ELR (cell line): ENCODE measurements around the gene UPK3BL2.
"Not testable (repeated sequence)": the region's sequence is repeated elsewhere in the genome, so short reads cannot be mapped to it uniquely, and the experiment has no call there.

Experiments used
- DNase-seq: peaks from one replicate; pipeline ENCODE4 v3.0.0-alpha.2; 2015; ENCODE audit warnings: low read depth

UPK3BL2 gene, protein sequence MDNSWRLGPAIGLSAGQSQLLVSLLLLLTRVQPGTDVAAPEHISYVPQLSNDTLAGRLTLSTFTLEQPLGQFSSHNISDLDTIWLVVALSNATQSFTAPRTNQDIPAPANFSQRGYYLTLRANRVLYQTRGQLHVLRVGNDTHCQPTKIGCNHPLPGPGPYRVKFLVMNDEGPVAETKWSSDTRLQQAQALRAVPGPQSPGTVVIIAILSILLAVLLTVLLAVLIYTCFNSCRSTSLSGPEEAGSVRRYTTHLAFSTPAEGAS

GRCh38 chr7:102543596-102543995, at the start of gene UPK3BL2:
TSS of gene UPK3BL2 (minus strand) at chr7:102543696. CDS start at chr7:102543636, 60 bp downstream.
- not testable (repeated sequence) for DNase-seq

GRCh38 chr7:102592477-102593019, 49.1 kb upstream of the UPK3BL2 start:
- DNase-seq = not testable (repeated sequence)

GRCh38 chr7:102589857-102590256, 46.4 kb upstream of the UPK3BL2 start:
- DNase-seq = not testable (repeated sequence)

- not testable (repeated sequence) for DNase-seq
Measured at GRCh38 chr7:102583495-102583894, 40.0 kb upstream of the UPK3BL2 start.

DNA sequence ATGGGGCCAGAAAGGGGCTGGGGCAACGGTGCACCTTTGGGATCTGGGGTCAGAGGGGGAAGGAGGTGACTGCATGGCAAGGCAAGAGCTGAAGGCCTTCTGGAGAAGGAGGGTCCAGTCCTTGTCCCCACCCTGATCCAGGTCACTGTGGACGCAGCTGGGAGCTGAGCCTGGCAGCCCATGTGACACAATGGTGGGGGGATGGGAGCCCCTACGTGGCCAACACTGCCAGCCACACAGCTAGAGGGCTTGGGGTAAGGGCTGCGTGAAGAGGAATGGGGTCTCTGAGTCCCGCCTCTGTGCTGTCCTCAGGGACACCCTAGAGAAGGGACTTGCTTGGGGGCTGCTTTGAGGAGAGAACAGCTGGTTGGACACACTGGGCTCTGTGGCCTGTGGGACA, 38.2 kb upstream of the UPK3BL2 start:
- not testable (repeated sequence) for DNase-seq

DNA sequence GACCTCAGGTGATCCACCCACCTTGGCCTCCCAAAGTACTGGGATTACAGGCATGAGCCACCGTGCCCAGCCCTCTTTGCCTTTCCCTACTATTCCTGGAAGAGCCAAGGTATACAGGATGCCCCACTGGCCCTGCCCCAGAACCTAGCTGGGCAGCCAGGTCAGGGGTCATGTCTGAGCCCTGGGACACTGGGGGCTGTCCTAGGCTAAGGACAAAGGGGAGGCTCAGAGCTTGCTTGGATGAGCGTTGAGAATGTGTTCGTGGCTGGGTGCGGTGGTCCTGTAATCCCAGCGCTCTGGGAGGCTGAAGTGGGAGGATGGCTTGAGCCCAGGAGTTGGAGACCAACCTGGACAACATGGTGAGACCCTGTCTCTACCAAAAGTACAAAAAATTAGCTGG, 35.0 kb upstream of the UPK3BL2 start:
- DNase-seq = not testable (repeated sequence)

- not testable (repeated sequence) for DNase-seq
Measured at GRCh38 chr7:102577315-102578240, 34.1 kb upstream of the UPK3BL2 start.

GRCh38 chr7:102576363-102576762, 32.9 kb upstream of the UPK3BL2 start:
- not testable (repeated sequence) for DNase-seq

GRCh38 chr7:102574607-102575006, 31.1 kb upstream of the UPK3BL2 start:
- DNase-seq = not testable (repeated sequence)

- peak; percentile 99 for DNase-seq
Measured at GRCh38 chr7:102572261-102573239, 29.1 kb upstream of the UPK3BL2 start, which contains the start of gene POLR2J3. TSS of gene POLR2J3 (minus strand) at chr7:102572583. CDS start at chr7:102572521, 62 bp downstream.

DNA sequence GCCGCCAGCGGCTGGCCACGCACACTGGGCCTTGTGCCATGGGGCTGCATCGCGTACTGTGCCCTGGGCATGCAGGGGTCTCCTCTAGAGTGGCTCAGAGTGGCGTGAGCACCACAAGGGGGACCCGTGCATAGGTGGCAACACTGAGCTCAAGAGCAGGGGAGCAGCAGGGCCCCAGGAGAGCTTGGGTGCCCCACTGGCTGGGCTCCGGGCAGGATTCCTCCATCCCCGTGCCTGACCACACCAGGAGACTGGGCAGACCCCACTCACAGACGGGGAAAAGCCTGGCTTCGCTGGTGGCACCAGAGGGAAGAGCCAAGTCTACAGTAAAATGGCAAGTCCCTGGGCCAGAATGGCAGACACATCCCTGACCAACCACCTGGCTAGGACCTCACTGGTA, 25.1 kb upstream of the UPK3BL2 start:
- DNase-seq = not testable (repeated sequence)

DNA sequence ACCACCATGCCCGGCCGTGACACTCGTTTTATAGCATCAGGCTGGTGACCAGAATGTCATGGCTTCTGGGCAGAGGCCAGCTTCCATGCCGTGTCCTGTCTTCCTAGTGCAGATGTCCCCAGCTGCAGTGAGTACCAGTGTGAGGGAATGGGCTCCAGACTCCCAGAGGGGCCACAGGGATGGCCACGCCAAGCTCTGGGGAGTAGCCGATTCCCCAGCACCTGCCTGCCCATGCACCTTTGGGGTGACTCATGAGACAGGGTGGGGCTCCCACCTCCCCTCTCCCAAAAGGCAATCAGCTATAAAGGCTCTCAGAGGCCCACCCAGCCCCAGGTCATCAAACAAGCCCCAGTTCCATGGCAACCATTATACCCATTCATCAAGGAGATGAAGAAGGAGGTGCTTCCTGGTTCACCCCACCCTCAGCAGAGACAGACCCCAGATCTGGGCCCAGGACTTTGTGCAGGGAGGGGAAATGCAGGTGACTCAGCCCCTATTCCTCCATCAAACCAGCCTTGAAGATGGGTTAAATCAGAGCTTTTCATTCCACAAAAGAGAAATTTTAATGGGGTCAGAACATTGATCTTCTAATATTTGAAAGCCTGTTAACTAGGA, 7.4 kb upstream of the UPK3BL2 start, which contains the start of gene SPDYE2:
TSS of gene SPDYE2 (plus strand) at position 419 of the 615 bp plus-strand sequence. CDS start 2,030 bp downstream, outside the sequence.
- not testable (repeated sequence) for DNase-seq

DNA sequence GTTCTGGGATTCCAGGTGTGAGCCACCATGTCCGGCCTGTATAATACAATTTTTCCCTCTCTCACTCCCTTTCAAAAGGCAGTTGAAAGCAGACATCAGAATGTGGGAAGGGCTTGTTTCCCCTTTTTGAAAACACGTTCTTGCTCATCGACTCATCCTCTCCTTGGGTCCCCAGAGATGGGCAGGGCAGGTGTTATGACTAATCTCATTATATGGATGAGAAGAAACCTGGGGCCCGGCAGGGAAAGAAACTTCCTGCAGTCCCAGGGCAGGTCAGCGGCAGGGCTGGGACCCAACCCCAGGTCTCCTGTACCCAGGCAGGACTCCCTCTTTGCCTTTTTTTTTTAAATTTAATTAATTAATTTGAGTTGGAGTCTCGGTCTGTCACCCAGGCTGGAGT, 2.9 kb upstream of the UPK3BL2 start:
- DNase-seq = not testable (repeated sequence)

- not testable (repeated sequence) for DNase-seq
Measured at GRCh38 chr7:102545288-102545687, 1.8 kb upstream of the UPK3BL2 start.

DNA sequence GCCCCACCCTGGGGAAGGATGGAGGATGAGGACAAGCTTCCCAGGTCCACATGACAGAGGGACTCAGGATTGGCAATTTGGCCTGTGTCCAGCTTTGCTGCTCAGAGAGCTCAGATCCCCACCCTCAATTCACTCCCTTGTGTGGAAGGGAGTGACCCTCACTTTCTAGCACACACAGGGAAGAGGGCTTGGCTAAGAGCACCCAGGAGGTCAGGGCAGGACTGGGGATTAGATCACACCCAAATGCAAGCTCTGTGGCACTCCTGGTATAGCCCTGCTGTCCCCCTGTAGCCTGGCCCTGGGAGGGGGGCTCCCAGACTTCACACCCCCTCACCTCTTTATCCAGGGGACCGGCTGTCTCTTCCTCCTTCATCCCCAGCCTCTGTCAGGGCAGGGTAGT, 876 bp upstream of the UPK3BL2 start:
- DNase-seq = not testable (repeated sequence)

GRCh38 chr7:102542771-102543170, 725 bp downstream of the UPK3BL2 start:
- DNase-seq = not testable (repeated sequence)

- not testable (repeated sequence) for DNase-seq
Measured at GRCh38 chr7:102542083-102542482, 1.4 kb downstream of the UPK3BL2 start.

GRCh38 chr7:102540604-102541003, 2.9 kb downstream of the UPK3BL2 start:
- DNase-seq = not testable (repeated sequence)

- DNase-seq = not testable (repeated sequence)
Measured at GRCh38 chr7:102535062-102535615, 8.4 kb downstream of the UPK3BL2 start.

- not testable (repeated sequence) for DNase-seq
Measured at GRCh38 chr7:102532127-102532526, 11.4 kb downstream of the UPK3BL2 start.
